HG03039 (cell line): ENCODE data around the gene C3AR1.
A peak's percentile ranks its signal among the peaks of the same experiment; 100 is the strongest.
"Not testable (repeated sequence)": the region's sequence is repeated elsewhere in the genome, so short reads cannot be mapped to it uniquely, and the experiment has no call there.

ENCODE experiments used
- ATAC-seq: cut with Tn5 transposase; IDR thresholded peaks from one replicate; pipeline ENCODE4 v1.9.1; 2021; ENCODE audit warnings: mild to moderate bottlenecking, moderate library complexity; ENCODE audit not compliant: unreplicated experiment

C3AR1 gene

GRCh38 chr12:8065991-8066594 is at the start of gene C3AR1:
TSS of gene C3AR1 (minus strand) at chr12:8066359. CDS start at chr12:8060185, 6,174 bp downstream.
- peak; percentile 61 for ATAC-seq

- not testable (repeated sequence) for ATAC-seq
Observed at GRCh38 chr12:8113117-8113516, 47.0 kb upstream of the C3AR1 start.

- no peak for ATAC-seq
Observed at GRCh38 chr12:8108808-8109398, 42.7 kb upstream of the C3AR1 start.

- no peak for ATAC-seq
Observed at GRCh38 chr12:8099235-8099634, 33.1 kb upstream of the C3AR1 start.

GRCh38 chr12:8096281-8096915 is 30.2 kb upstream of the C3AR1 start:
- no peak for ATAC-seq

GRCh38 chr12:8093291-8093690 is 27.1 kb upstream of the C3AR1 start:
- ATAC-seq, result no peak

- no peak for ATAC-seq
Observed at GRCh38 chr12:8089716-8090115, 23.6 kb upstream of the C3AR1 start.

GRCh38 chr12:8089277-8089676 is 23.1 kb upstream of the C3AR1 start:
- ATAC-seq, result not testable (repeated sequence)

GRCh38 chr12:8088574-8088973 is 22.4 kb upstream of the C3AR1 start:
- peak; percentile 63 for ATAC-seq

GRCh38 chr12:8087666-8088065 is 21.5 kb upstream of the C3AR1 start:
- no peak for ATAC-seq

- not testable (repeated sequence) for ATAC-seq
Observed at GRCh38 chr12:8084351-8084750, 18.2 kb upstream of the C3AR1 start.

GRCh38 chr12:8082808-8083100 is 16.6 kb upstream of the C3AR1 start:
- no peak for ATAC-seq

GRCh38 chr12:8081251-8081920 is 15.2 kb upstream of the C3AR1 start:
- peak; percentile 20 for ATAC-seq

GRCh38 chr12:8080120-8080519 is 14.0 kb upstream of the C3AR1 start:
- ATAC-seq, result no peak

- no peak for ATAC-seq
Observed at GRCh38 chr12:8078916-8079315, 12.8 kb upstream of the C3AR1 start.

GRCh38 chr12:8078398-8078797 is 12.2 kb upstream of the C3AR1 start:
- no peak for ATAC-seq

GRCh38 chr12:8077207-8077606 is 11.0 kb upstream of the C3AR1 start:
- ATAC-seq, result no peak

- no peak for ATAC-seq
Observed at GRCh38 chr12:8076366-8076765, 10.2 kb upstream of the C3AR1 start.

- ATAC-seq, result no peak
Observed at GRCh38 chr12:8075935-8076334, 9.8 kb upstream of the C3AR1 start.

- ATAC-seq, result not testable (repeated sequence)
Observed at GRCh38 chr12:8071820-8072219, 5.7 kb upstream of the C3AR1 start.

GRCh38 chr12:8069582-8069981 is 3.4 kb upstream of the C3AR1 start:
- no peak for ATAC-seq

- no peak for ATAC-seq
Observed at GRCh38 chr12:8064131-8064530, 2.0 kb downstream of the C3AR1 start.
